ENCODE measurements around the gene LRRC4B. TPM values are rescaled to one million over a fixed set of nuclear protein-coding genes. Genes with fewer than 3 reads are reported as not detected.
A peak's percentile ranks its signal among the peaks of the same experiment; 100 is the strongest.

The LRRC4B gene
- total RNA-seq, 2 donors from 2014 or later: 2.3 to 7.0 TPM

DNA sequence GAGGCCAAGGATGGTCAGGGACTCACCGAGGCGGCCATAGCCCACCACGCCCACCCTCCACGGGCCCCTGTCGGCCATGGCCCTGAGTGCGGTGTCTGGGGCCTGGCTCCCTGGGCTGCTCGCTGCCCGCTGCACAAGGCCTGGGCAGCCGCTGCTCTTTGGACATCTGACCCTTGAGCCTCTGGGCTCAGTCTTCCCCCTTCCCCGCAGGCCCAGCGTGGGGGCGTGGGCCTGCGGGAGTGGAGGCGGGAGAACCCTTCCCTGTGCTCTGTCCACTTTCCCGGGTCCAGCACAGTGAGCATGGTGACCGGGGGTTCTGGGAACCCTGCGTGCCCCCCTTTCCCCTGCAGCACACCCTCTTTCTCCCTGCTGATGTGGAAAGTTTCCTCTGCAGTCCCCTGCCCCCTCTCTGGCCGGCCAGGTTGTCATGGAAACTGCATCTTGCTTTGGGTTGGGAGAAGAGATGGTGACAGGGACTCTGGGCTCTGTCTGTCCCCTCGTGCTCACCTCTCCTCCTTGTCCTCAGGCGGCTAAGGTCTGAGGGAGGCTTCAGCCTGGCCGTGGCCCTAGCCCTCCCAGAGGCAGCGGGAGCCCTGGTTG lies 54.4 kb downstream of the LRRC4B start, which contains the start of gene ASPDH:
Gene ASPDH, minus strand, starts transcription at position 168 of the 600 bp plus-strand sequence. Its CDS starts 90 bp downstream, at position 78.
- H3K9me3 Mint-ChIP-seq: peaks cover 5% of the 10 kb centered on the region
- Histone ChIP-seq H3K4me3 (ENCODE audit: low read length) (no peak within 1 kb of the TSS), H3K27ac (ENCODE audit: low read depth, low read length) (peak within 1 kb of the TSS; percentile 63), H3K27me3 (ENCODE audit: control insufficient read depth, insufficient read depth, low read length, poor library complexity, severe bottlenecking) (no peaks in the 10 kb centered on the region), H3K9ac (ENCODE audit: extremely low read depth, low read length, poor library complexity, severe bottlenecking) (no peak within 1 kb of the TSS), H3K36me3 (ENCODE audit: control insufficient read depth, insufficient read depth, low read length) (no peaks in the 10 kb centered on the region), H3K9me3 (ENCODE audit: control insufficient read depth, low read length) (no peaks in the 10 kb centered on the region), H3K4me1 (ENCODE audit: control insufficient read depth, insufficient read depth, low read length) (no peaks in the 10 kb centered on the region)
- H3K4me1 Mint-ChIP-seq: peaks cover 1% of the 10 kb centered on the region
- TF ChIP-seq, protein P1, sequence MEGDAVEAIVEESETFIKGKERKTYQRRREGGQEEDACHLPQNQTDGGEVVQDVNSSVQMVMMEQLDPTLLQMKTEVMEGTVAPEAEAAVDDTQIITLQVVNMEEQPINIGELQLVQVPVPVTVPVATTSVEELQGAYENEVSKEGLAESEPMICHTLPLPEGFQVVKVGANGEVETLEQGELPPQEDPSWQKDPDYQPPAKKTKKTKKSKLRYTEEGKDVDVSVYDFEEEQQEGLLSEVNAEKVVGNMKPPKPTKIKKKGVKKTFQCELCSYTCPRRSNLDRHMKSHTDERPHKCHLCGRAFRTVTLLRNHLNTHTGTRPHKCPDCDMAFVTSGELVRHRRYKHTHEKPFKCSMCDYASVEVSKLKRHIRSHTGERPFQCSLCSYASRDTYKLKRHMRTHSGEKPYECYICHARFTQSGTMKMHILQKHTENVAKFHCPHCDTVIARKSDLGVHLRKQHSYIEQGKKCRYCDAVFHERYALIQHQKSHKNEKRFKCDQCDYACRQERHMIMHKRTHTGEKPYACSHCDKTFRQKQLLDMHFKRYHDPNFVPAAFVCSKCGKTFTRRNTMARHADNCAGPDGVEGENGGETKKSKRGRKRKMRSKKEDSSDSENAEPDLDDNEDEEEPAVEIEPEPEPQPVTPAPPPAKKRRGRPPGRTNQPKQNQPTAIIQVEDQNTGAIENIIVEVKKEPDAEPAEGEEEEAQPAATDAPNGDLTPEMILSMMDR (conservative IDR thresholded peaks at IDR 0.05): no peak
- H3K27ac Mint-ChIP-seq: no peak within 1 kb of the TSS
- no peaks in the 10 kb centered on the region for H3K36me3 Mint-ChIP-seq (ENCODE audit: low read depth)
- no peak within 1 kb of the TSS for H3K4me3 Mint-ChIP-seq
- 79 to 83% methylated on average over 13 to 22 of the region's 22 CpGs for WGBS, 2 experiments (ENCODE audit: insufficient coverage in 1 of 2, insufficient read length in 1 of 2)
- peaks cover 41% of the 10 kb centered on the region for H3K27me3 Mint-ChIP-seq (ENCODE audit: insufficient read depth)
- DNase-seq: peak; percentile 54

DNA sequence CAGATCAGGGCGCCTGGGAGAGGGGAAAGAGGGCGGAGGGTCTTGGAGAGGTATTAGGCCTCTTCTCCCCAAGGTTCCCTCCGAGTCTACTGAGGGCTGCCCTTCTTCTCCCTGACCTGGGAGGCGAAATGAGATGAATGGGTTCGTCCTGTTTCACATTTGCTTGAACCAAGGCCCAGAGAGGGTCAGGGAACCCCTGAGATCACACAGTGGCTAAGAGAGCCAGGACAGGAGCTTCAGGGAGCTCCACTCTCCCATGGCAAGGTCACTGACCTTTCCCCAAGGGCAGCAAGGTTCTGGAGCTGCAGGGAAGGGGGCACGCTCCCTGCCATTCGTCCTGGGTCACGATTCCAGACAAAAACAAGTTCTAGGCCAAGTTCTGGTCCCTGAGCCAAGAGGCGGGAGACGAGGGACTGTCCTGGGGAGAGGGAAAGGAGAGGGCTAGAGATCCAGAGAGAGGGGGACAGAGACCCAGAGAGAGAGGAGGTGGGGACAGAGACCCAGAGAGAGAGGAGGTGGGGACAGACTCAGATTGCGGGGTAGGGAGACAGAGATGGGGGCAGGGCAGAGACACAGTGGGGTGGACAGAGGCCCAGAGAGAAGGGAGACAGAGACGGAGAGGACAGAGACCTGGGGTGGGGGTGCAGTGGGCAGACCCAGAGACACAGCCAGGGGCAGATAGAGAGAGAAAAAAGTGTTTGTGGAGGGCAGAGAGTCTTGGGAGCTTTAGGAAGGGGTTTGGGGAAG lies 55.1 kb downstream of the LRRC4B start:
- Histone ChIP-seq H3K27me3 (ENCODE audit: control insufficient read depth, insufficient read depth, low read length, poor library complexity, severe bottlenecking) (no peaks in the 10 kb centered on the region), H3K9ac (ENCODE audit: extremely low read depth, low read length, poor library complexity, severe bottlenecking) (no peak overlapping the region), H3K9me3 (ENCODE audit: control insufficient read depth, low read length) (no peaks in the 10 kb centered on the region), H3K4me1 (ENCODE audit: control insufficient read depth, insufficient read depth, low read length) (no peaks in the 10 kb centered on the region), H3K4me3 (ENCODE audit: low read length) (no peak overlapping the region), H3K36me3 (ENCODE audit: control insufficient read depth, insufficient read depth, low read length) (no peaks in the 10 kb centered on the region), H3K27ac (ENCODE audit: low read depth, low read length) (no peak overlapping the region)
- H3K4me1 Mint-ChIP-seq: peaks cover 1% of the 10 kb centered on the region
- TF ChIP-seq, protein P1 (conservative IDR thresholded peaks at IDR 0.05): no peak
- H3K27ac Mint-ChIP-seq: no peak overlapping the region
- H3K4me3 Mint-ChIP-seq: no peak overlapping the region
- H3K9me3 Mint-ChIP-seq: no peaks in the 10 kb centered on the region
- 81 to 86% methylated on average over 8 to 12 of the region's 12 CpGs for WGBS, 2 experiments (ENCODE audit: insufficient coverage in 1 of 2, insufficient read length in 1 of 2)
- DNase-seq: peak; percentile 41
- peaks cover 41% of the 10 kb centered on the region for H3K27me3 Mint-ChIP-seq (ENCODE audit: insufficient read depth)
- no peaks in the 10 kb centered on the region for H3K36me3 Mint-ChIP-seq (ENCODE audit: low read depth)

DNA sequence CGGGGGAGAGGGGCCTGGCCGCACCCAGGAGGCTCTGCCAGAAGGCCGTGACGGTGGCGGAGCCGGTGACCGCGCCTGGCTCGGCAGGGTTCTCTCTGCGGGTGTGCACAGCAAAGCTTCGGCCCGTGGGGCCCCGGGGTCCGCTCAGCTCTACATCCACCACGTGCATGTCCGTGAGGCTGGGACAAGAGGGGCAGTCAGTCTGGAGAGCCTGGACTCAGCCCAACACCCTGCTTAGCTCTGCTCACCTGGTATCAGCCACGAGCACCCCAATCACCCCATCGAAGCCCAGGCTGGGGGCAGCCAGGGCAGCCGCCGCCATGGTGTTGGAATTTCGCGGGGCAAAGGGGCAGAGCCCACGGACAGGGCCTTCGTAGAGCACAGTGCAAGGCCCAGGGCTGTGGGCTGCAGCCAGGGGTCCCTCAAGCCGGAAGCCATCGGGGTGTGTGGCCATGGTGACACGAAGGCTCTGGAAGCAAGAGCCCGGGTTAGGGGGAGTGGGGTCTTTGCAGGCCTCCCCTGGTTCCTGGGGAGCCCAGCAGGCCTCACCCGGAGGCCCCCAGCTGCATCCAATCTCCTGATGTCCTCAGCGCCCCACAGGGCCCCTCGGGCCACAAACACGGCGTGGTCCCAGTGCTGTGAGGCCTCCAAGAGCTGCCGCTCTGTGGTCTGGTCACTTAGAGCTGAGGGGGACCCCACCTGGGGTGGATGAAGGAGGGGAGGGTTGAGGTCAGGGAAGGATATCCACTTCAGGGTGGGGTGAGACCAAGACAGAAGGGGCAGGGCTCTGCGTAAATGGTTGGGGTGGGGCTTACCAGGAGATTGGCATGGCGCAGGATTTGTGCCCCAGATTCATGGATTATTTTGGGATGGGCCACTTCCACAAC lies 55.9 kb downstream of the LRRC4B start:
- Mint-ChIP-seq H3K27me3 (ENCODE audit: insufficient read depth) (peaks cover 43% of the 10 kb centered on the region), H3K9me3 (no peaks in the 10 kb centered on the region), H3K27ac (no peak overlapping the region), H3K4me3 (peak overlapping the region; percentile 70), H3K36me3 (ENCODE audit: low read depth) (no peaks in the 10 kb centered on the region), H3K4me1 (peaks cover 1% of the 10 kb centered on the region)
- H3K9ac ChIP-seq (ENCODE audit: extremely low read depth, low read length, poor library complexity, severe bottlenecking): no peak overlapping the region
- peak overlapping the region; percentile 97 for H3K27ac ChIP-seq (ENCODE audit: low read depth, low read length)
- 92 to 99% methylated on average over 14 to 36 of the region's 36 CpGs for WGBS, 2 experiments (ENCODE audit: insufficient coverage in 1 of 2, insufficient read length in 1 of 2)
- H3K4me3 ChIP-seq (ENCODE audit: low read length): no peak overlapping the region
- H3K9me3 ChIP-seq (ENCODE audit: control insufficient read depth, low read length): no peaks in the 10 kb centered on the region
- H3K4me1 ChIP-seq (ENCODE audit: control insufficient read depth, insufficient read depth, low read length): no peaks in the 10 kb centered on the region
- H3K27me3 ChIP-seq (ENCODE audit: control insufficient read depth, insufficient read depth, low read length, poor library complexity, severe bottlenecking): no peaks in the 10 kb centered on the region
- TF ChIP-seq, protein P1 (conservative IDR thresholded peaks at IDR 0.05): no peak
- DNase-seq: no peak
- H3K36me3 ChIP-seq (ENCODE audit: control insufficient read depth, insufficient read depth, low read length): no peaks in the 10 kb centered on the region

Data from endodermal cell (in vitro differentiated cells).